AG09309 (cell line): ENCODE data around the gene NKX6-1.

ENCODE experiments used
- DNase-seq: peaks from one replicate; pipeline ENCODE4 v3.0.0-alpha.2; 2010; ENCODE audit warnings: low read depth
- H3K4me3 ChIP-seq: 2 replicates; pipeline ENCODE4 v1.5.1; 2011; ENCODE audit warnings: mild to moderate bottlenecking, low read depth, low read length, moderate library complexity; ENCODE audit not compliant: control insufficient read depth
- CTCF ChIP-seq: IDR thresholded peaks from 2 replicates; pipeline ENCODE4 v1.5.1; 2011; ENCODE audit warnings: mild to moderate bottlenecking, low read depth, low read length, inconsistent platforms; ENCODE audit not compliant: insufficient read depth, control insufficient read depth; ENCODE audit errors: missing control alignments

Gene NKX6-1

GRCh38 chr4:84504821-84505220 lies 5.7 kb upstream of the NKX6-1 start:
- H3K4me3 ChIP-seq = no peak overlapping the region
- no peak for DNase-seq
- TF ChIP-seq CTCF = no peak

GRCh38 chr4:84503495-84504437 lies 4.7 kb upstream of the NKX6-1 start:
- peak; percentile 27 for DNase-seq
- peak; percentile 78 for TF ChIP-seq CTCF
- H3K4me3 ChIP-seq = no peak overlapping the region

- no peak for DNase-seq
- no peak overlapping the region for H3K4me3 ChIP-seq
- TF ChIP-seq CTCF = no peak
Measured at GRCh38 chr4:84502955-84503373, 3.9 kb upstream of the NKX6-1 start.

GRCh38 chr4:84502333-84502954 lies 3.4 kb upstream of the NKX6-1 start:
- no peak overlapping the region for H3K4me3 ChIP-seq
- DNase-seq = no peak
- TF ChIP-seq CTCF = no peak

GRCh38 chr4:84501721-84502267 lies 2.7 kb upstream of the NKX6-1 start:
- DNase-seq = no peak
- H3K4me3 ChIP-seq = no peak overlapping the region
- no peak for TF ChIP-seq CTCF

- DNase-seq = no peak
- TF ChIP-seq CTCF = no peak
- no peak overlapping the region for H3K4me3 ChIP-seq
Measured at GRCh38 chr4:84501202-84501503, 2.1 kb upstream of the NKX6-1 start.
